Tongue (tissue), 2 donors: ENCODE data around the gene SATB2. TPM values are rescaled to one million over a fixed set of nuclear protein-coding genes. Genes with fewer than 3 reads are reported as not detected.

Experiments used
- DNase-seq: peaks from one replicate; pipeline ENCODE4 v3.0.0-alpha.2; 2015
- total RNA-seq: library from RNA; depleted of rRNA; stranded (reverse); fragments of >200 nt; gene quantifications from one replicate; pipeline ENCODE4 v1.2.3, GENCODE V29; 2014

SATB2 gene
- total RNA-seq, 1 donor from 2014 or later = 23.1 TPM

DNA sequence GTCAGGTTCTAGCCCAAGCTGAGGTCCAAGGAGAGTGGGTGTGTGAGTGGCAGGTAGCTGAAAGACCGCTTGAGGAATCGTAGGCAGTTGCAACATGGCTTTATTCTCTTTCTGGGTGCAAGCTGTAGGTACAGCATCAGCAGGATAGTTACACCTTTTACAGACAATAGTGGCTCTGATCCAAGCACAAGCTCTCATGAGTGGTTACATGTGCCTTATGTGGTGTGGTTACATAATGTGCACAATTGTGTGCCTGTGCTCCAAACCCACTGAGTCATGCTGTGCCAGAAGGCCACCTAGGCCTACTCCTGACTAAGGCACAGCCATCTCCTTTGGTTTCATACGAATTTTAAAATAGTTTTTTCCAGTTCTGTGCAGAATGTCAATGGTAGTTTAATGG, 227.6 kb downstream of the SATB2 start:
- no peak for DNase-seq

DNA sequence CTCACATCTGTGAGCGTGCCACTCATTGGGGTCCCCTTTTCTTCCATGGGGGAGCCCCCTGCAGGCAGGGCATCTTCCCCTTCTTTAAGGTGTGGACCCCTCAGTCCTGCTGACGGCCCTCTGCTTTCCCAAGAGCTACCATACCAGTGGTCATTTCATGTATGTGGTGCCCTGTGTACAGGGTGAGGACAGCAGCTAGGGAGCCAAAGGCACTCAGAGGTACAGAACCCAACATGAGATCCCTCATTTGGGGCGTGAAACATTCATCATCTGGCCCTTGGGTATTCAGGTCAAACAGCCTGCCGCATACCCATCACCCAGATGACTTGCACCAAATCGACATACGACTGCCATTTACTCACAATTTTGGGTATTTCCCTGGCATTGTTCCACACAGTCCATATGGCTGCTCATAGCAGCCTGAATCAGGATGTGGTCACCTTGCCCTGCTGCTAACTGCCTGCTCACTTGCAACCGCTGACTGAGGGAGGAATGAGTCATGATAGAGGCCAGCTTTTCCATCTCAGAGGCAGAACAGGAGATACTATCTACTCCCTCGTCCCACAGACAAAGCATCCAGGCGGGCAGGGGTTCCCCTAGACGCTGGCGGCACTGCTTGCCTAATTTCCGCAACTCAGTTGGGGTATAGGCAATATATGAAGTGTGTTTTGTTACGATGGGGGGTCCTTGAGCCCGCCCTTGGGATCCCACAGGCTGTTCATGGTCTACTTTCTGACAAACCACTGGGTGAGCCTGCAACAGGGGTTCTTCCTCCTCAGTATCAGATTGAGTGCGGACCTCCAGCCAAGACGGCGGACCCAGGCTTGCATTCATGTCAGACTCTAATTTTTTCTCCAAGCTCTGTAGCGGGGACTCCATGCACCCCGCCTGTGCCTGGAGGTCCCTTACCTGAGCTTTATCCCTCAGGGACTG, 228.6 kb downstream of the SATB2 start:
- DNase-seq = no peak

DNA sequence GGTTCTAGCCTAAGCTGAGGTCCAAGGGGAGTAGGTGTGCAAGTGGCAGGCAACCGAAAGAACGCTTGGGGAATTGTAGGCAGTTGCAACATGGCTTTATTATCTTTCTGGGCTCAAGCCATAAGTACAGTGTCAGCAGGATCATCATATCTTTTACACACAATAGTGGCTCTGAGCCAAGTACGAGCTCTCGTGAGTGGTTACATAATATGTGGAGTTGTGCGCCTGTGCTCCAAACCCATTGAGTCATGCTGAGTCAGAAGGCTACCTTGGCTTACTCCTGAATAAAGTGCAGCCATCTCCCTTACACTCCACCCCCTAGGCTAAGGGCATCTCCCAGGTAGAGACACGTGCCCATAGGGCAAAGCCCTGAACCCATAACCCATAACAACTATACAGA, 233.9 kb downstream of the SATB2 start:
- DNase-seq = no peak

DNA sequence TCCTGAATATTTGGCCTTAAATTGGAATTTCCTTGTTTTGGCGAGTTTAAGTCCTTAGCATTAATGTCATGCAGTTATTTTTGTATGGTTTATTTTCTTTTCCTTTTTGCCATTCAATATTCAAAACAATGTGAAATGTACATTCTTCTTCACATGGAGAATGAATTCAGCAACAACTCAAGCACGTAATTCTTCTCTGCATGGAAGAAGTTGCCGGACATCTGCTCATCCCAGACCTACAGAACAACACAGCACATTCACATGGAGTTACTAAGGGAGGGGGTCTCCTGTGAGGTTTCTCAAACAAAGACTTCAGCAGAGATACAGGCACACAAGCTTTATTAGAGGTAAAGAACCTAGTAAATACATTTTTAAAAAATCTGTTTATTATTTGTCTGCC, 236.8 kb downstream of the SATB2 start:
- no peak for DNase-seq

GRCh38 chr2:199219551-199219950, 238.2 kb downstream of the SATB2 start:
- no peak for DNase-seq
